CD4-positive, alpha-beta T cell treated with Interleukin-6 for 4 hours (primary cell): ENCODE data around the gene SPDYE16.
"Not testable (repeated sequence)": the region's sequence is repeated elsewhere in the genome, so short reads cannot be mapped to it uniquely, and the experiment has no call there.

Experiments used
- DNase-seq: peaks from one replicate; pipeline ENCODE4 v3.0.0-alpha.2; 2020; ENCODE audit warnings: mixed read lengths

Gene SPDYE16

GRCh38 chr7:76549025-76549854 lies 6.1 kb upstream of the SPDYE16 start:
- peak; percentile 89 for DNase-seq

DNA sequence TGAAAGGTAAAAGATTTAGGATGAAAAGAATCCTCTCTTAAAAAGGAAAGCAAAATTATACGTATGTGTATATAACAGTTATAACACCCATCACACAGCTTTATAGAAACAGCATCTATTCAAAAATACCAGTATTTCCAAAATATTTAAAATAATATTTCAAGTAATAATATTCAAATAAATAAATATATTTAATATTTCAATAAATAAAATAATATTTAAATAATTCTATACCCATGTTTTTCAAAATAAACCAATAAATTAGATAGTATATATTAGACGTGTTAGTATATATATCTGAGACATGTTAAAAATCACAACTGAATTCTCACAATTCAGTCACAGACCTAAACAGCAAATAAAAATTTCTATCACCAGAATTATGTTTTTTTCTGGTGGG lies 11.5 kb downstream of the SPDYE16 start:
- not testable (repeated sequence) for DNase-seq

GRCh38 chr7:76526183-76526582 lies 16.9 kb downstream of the SPDYE16 start:
- DNase-seq = not testable (repeated sequence)

DNA sequence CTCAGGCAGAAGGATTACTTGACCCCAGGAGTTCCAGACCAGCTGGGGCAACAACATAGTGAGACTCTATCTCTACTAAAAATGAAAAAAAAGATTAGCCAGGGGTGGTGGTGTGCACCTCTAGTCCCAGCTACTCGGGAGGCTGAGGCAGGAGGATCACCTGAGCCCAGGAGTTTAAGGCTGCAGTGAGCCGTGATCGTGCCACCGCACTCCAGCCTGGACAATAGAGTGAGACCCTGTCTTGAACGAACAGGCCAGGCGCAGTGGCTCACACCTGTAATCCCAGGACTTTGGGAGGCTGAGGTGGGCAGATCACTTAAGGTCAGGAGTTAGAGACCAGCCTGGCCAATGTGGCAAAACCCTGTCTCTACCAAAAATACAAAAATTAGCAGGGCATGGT lies 26.2 kb downstream of the SPDYE16 start:
- DNase-seq = not testable (repeated sequence)

DNA sequence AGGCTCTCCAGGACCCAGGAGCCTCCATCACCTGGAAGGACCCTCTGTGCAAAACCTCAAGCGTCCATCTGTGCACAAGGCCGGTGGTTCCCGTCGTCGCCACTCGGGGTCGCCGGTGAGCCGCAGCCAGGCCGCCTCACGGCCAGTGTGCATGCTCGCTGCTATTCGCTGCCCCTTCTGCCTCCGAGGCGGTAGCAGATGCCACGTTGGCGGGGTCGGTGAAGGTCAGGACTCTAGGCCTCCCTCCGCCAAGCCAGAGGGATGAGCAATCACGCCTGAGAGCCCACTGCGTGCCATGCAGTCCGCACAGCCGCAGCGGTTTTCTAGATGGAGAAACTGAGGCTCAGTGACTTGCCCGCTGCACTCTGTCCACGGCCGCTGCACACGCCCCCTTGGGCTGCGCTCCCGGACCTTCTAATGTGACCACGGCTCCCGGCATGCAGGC lies 27.1 kb downstream of the SPDYE16 start:
- peak; percentile 45 for DNase-seq

DNA sequence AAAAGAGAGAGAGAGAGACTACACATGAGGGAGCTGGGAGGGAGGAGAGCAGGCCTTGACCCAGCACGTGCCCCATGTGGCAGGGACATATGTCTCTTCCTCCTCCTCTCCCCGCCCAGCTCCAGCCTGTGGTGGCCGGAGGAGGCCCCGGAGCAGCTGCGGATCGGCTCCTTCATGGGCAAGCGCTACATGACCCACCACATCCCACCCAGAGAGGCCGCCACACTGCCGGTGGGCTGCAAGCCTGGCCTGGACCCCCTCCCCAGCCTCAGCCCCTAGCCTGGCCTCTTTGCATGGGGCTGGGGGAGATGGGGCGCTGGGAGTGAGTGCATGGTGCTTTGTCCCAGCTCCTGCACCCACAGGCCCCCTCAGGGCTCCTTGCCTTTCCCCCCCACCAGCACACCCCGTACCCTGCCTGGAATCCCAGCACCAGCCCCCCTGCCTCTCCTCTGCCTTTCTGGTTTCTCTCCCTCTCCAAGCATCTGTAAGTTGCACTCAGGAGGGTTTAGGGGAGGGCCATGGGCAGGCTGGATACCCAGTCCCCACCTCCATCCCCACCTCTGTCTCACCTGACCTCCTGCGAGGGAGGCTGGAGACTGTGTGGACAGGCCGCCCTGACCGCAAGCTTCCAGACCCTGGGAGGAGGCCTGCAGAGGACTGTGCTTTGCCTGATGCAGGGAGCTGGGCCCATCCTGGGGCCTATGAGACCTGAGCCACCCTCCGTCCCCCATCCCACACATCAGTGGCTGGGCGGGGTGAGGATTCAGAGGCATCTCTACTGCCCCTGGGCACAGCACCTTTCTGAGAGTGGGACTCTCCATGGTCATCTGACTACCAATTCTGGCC lies 27.9 kb downstream of the SPDYE16 start:
- DNase-seq = no peak

GRCh38 chr7:76513817-76514799 lies 29.0 kb downstream of the SPDYE16 start:
- DNase-seq = no peak

GRCh38 chr7:76512941-76513816 lies 29.9 kb downstream of the SPDYE16 start:
- no peak for DNase-seq

- not testable (repeated sequence) for DNase-seq
Measured at GRCh38 chr7:76511911-76512885, 30.9 kb downstream of the SPDYE16 start.

DNA sequence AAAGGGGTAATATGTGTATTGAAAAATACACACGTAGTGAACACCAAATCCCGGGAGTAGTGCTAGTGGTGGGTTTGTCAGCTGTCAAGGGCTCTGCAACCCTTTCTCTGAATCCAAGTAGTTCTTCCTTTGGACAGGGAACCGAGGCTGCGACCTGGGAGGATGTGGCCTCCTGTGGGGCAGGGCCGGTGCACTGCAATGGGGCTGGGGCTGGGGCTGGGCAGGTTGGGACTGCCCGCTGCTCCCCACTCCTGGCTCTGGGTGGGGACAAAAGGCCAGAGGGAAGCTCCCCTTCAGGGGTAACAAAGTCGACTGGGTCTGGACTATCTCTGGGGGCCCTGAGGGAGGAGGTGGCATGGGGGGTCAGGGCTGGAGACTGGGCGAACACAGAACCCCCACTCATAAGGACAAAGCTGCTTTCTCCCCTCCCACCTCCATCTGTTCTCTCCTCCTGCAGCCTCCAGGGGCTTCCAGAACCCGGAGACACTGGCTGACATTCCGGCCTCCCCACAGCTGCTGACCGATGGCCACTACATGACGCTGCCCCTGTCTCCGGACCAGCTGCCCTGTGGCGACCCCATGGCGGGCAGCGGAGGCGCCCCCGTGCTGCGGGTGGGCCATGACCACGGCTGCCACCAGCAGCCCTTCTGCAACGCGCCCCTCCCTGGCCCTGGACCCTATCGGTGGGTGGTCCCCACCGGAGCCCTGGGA lies 31.7 kb downstream of the SPDYE16 start:
- not testable (repeated sequence) for DNase-seq

DNA sequence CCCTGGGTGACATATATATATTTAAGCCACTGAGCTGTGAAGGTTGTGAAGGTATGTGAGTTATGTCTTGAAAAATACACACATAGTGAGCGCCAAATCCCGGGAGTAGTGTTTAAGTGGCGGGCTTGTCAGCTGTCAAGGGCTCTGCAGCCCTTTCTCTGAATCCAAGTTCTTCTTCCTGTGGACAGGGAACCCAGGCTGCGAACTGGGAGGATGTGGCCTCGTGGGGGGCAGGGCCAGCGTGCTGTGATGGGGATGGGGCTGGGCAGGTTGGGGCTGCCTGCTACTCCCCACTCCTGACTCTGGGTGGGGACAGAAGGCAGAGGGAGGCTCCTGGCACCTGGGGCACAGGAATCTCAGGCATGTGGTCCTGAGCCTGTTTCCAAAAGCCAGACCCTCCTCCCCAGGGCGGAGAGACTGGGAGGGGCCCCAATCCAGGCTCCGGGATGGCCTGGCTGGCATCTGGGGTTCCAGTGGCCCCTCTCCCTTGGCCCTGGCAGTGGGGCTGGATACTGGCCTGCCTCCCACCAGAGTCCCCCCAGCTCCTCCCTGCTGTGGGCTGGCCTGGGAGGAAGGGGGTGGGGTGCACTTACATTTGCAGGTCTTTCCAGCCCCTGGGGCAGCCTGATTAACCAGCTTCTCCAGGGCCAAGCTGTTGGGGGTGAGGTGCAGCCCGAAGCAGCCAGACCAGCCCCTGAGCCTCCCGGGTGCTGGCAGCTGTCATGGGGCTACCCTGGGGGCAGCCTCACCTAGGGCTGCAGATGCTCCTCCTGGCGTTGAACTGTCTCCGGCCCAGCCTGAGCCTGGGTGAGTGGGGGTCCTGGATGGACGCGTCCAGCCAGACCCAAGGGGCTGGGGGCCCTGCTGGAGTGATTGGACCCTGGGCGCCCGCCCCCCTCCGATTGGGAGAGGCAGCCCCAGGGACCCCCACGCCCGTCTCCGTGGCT lies 32.9 kb downstream of the SPDYE16 start, which contains the start of gene UPK3B:
UPK3B (plus strand) TSS at position 622 of the 947 bp plus-strand sequence; CDS start at position 723, 101 bp downstream.
- no peak for DNase-seq

DNA sequence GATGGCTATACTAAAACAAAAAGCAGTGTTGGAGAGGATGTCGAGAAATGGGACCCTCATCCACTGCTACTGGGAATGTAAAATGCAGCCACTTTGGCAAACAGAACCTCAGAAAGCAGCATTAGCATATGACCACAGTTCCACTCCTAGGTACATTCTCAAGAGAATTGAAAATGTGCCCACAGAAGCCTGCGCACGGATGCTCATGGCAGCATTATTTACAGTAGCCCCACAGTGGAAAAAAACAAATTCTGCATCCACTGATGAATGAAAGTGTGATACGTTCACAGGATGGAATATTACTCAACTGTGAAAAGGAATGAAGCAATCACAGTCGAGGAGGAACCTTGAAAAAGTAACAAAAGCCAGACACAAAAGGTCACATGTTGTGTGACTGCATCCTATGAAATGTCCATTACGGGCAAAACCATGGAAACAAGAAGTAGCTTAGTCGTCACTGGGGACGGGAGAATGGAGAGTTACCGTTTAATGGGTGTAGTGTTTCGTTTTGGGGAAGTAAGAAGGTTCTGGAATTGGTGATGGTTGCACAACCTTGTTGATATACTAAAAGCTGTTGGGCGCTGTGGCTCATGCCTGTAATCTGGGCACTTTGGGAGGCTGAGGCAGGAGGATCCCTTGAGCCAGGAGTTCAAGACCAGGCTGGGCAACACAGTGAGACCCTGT lies 35.2 kb downstream of the SPDYE16 start:
- DNase-seq = no peak

DNA sequence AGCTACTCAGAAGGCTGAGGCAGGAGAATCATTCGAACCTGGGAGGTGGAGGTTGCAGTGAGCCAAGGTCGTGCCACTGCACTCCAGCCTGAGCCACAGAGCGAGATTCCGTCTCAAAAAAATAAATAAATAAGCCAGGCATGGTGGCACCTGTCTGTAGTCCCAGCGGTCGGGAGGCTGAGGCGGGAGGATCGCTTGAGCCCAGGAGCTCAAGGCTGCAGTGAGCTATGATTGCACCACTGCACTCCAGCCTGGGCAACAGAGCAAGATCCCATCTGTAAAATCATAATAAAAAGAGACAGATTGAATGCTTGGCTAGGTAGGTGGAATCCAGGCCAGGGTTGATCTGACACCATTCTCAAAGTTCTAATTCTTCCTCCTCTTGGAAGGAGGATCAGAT lies 36.5 kb downstream of the SPDYE16 start:
- DNase-seq = not testable (repeated sequence)

GRCh38 chr7:76506081-76506440 lies 37.0 kb downstream of the SPDYE16 start:
- DNase-seq = no peak

GRCh38 chr7:76505168-76506080 lies 37.7 kb downstream of the SPDYE16 start:
- DNase-seq = no peak
